Uterus (tissue), 2 donors: ENCODE data around the gene CNIH2.

Experiments
- POLR2A ChIP-seq, 2 donors: fragments of 450-650 bp; IDR thresholded peaks; one replicate each; pipeline ENCODE4 v1.6.1; 2016; ENCODE audit warnings: antibody characterized with exemption in 2 of 2, mild to moderate bottlenecking in 1 of 2, moderate library complexity in 1 of 2
- TF ChIP-seq, protein P1 (sequence below), 4 experiments: fragments of 200-600 bp in 2 of 4; fragments of 450-650 bp in 2 of 4; sonication (generic) in 2 of 4; IDR thresholded peaks; one replicate each; pipeline ENCODE4 v1.5.1; 2016 to 2019; ENCODE audit warnings: antibody characterized with exemption in 4 of 4, mild to moderate bottlenecking in 2 of 4, moderate library complexity in 1 of 4

DNA sequence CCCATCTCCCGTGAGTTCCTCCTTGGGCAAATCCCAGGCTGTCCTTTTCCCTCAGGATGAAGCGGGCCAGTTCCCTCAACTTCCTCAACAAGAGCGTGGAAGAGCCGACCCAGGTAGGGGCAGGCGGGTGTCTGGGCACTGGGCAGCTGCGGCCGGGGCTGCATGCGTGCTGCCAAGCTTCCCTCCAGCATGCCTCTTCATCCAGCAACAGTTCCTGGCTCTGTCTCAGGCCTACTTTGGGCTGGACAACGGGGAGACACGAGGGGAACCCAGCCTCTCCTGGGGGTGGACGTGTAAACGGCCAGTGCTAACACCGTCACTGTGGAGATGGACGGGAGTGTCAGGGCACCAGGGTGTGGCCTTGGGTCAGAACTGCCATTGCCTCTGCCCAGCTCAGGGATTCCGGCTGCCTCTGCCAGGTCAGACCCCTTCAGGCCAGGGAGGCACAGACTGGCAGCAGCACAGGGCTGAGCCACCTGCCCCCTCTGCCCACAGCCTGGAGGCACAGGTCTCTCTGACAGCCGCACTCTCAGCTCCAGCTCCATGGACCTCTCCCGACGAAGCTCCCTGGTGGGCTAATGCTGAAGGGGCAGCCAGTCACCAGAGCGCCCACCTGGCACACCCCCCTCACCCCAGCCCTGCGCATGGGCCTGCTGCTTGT lies 11.5 kb upstream of the CNIH2 start:
- no peak for TF ChIP-seq POLR2A (IDR thresholded peaks at IDR 0.05)
- TF ChIP-seq, protein P1, sequence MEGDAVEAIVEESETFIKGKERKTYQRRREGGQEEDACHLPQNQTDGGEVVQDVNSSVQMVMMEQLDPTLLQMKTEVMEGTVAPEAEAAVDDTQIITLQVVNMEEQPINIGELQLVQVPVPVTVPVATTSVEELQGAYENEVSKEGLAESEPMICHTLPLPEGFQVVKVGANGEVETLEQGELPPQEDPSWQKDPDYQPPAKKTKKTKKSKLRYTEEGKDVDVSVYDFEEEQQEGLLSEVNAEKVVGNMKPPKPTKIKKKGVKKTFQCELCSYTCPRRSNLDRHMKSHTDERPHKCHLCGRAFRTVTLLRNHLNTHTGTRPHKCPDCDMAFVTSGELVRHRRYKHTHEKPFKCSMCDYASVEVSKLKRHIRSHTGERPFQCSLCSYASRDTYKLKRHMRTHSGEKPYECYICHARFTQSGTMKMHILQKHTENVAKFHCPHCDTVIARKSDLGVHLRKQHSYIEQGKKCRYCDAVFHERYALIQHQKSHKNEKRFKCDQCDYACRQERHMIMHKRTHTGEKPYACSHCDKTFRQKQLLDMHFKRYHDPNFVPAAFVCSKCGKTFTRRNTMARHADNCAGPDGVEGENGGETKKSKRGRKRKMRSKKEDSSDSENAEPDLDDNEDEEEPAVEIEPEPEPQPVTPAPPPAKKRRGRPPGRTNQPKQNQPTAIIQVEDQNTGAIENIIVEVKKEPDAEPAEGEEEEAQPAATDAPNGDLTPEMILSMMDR (IDR thresholded peaks at IDR 0.05), result no peak
